ENCODE results near the gene EXOC6B.
"Not testable (repeated sequence)": the region's sequence is repeated elsewhere in the genome, so short reads cannot be mapped to it uniquely, and the experiment has no call there.

EXOC6B gene

DNA sequence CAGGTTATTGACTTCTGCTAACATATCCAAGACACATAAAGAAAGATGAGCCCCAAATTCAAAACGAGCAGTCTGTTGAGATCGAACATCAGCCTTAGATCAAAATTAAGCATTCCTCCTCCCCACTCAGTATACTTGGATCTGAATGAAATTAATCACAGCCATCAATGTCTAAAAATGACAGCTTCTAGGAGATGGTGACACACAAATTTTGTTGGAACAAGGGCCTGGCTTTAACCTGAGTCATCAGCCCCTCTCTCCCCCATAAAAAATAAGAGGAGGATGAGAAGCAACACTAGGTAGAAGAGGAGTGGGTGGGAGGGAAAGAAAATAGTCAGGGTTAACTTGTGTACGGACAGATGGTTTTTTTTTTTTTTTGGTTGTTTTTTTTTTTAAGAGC lies 223.1 kb downstream of the EXOC6B start:
- no peak for DNase-seq

DNA sequence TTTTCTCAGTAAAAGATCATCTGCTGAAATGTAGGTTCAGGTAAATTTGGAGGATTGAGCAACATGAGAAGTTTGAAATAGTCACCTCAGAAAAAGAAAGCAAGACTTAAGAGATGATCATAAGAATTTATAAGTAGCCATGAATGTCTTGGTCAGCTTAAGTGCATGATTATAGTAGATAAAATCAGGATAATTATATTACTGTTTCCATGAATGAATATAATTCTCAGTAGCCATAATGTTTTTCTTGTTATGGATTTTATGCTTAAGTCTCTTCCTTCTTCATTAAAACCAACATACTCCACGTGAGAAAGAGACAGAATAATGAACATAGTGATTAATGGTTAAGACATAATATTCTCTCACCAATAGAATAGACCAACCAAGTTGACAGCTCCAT lies 223.7 kb downstream of the EXOC6B start:
- DNase-seq, result no peak

DNA sequence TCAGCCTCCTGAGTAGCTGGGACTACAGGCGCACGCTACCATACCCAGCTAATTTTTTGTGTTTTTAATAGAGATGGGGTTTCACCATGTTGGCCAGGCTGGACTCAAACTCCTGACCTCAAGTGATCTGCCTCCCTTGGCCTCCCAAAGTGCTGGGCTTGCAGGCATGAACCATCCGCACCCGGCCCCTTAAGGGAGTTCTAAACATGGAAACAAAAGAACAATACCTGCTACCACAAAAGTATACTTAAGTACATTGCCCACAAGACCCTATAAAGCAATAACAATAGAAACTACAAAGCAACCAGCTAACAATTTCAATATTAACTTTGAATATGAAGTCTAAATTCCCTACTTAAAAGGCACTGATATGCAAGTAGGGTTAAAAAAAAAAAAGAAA lies 242.0 kb downstream of the EXOC6B start:
- DNase-seq, result not testable (repeated sequence)

DNA sequence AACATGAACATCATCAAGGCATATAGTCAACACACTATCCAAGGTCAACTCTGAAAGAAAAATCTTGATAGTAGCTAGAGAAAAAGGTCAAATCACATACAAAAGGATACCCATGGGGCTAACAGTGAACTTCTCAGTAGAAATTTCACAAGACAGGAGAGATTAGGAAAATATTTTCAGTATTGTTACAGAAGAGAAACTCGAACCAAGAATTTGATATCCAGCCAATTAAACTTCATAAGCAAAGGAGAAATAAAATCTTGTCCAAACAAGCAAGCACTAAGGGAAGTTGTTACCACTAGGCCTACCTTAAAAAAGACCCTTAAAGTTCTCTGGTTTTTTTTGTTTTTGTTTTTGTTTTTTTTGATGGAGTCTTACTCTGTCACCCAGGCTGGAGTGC lies 242.5 kb downstream of the EXOC6B start:
- DNase-seq, result no peak

DNA sequence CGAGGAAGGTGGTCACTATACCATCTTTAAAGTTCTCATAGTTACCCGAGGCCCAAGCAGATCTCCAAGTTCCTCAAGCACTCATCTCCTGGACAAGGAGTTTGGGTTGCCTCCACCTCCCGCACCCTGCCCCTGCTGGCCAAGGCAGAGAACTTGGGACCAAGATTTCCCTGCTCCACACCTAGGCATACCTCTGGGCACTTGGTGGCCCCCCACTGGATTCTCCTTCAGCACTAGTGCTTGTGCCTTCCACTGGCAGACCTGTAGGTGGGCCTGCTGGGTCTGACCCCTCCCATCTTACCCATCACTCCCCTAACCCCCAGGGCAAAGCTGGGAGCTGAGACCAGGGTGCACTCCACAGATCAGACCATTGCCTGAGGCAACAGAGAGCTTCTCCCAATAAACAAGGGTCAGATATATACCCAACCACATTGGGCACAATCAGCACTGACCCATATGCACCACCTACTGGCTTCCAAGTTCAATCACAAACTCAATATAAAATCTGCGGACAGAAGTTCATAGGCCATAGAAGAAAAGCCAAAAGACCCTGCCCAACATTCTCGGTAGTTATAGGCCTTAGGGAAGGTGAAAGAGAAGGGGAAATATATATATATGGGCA lies 244.2 kb downstream of the EXOC6B start:
- no peak for DNase-seq

DNA sequence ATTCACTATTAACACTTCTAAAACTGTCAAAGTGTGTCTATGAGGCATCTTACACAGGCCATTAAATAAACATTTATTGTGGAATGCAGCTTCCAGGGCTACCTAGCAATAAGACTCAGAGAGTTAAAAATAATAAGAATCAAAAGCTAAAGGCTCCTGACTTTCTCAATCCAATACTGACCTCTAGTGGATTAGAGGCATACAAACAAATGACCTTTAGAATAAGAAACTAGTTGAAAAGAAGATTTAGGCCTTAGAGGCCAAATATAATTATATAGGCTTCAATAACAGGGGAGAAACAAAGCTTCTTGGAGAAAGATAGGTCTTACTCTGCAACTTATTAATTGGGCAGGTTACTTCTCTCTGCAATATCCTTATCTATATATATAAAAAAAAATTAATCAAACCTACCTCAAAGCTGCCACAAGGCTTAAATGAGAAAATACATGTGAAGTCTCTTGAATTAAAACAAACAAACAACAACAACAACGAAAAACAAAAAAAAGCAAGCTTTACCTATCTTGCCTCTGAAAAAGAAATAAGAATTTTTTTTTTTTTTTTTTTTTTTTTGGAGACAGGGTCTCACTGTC lies 246.1 kb downstream of the EXOC6B start:
- DNase-seq, result peak; percentile 4 to 59

DNA sequence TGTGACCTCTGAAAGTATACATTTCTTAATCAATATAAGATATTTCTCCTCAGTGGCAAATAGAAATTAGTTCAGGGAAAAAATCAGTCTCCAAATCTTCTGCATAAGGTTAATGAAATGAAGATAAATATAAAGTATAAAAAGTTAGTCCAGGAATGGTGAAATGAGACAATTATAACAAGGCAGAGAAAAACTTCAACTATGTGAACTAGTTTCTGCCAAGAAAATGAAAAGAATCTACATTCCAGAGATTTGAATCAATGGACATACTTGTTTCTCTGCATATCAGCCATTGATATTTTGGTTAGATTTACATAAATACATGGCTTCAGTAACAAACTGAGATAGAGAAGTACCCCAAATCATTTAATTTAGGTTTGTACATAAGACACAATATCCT lies 249.0 kb downstream of the EXOC6B start:
- no peak for DNase-seq

DNA sequence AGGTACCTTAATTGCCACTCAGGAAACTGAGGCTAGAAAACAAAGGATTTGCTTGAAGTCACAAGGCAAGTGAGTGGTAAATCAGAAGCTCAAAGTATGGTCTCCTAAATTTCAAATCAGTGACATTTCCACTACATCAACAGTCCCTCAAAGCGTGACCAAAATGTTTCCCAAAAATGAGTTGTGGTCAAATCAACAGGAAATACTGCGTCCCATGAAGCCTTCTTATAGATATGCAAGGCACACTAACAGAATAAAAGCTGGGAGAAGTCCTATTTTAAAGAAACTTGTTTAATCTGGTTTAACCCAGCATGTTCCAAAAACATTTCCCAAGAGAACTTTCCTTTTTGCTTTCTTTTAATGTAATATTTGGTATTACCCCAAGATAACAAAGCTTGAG lies 249.4 kb downstream of the EXOC6B start:
- no peak for DNase-seq

DNA sequence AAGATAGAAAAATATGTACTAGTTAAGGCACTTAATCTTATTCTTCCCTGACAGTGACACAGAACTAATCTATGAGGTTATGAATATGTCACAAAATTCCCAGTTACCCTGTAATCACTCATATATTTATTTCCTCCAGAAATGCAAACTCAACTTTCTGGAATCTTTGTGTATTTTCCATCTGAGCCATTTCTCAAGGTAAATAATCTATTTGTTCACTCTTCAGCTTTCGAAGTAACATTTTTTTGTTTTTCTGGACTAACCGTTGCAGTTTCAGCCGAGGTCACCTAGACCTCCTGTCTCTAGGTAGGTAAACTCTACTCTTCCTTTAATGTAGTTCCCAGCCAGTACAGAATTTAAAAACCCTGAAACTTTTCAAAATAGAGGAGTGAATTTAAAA lies 250.9 kb downstream of the EXOC6B start:
- DNase-seq, result no peak

DNA sequence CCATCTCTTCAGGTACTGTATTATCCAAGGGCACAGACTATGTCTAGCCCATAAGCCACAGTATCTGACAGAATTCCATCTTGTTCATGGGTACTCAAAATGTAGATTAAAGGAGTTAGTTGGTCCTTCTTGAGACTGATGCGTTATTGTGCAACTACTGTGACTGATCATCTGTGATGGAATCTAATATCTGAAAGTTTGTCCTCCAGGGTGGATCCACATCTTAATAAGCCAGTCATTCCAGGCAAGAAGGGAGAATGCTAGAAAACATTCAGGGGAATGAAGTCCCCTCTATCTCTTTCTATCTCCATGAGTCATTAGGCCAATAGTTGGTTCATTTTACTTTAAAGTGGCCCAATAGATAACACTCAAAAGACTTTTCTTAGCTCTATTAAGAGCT lies 252.6 kb downstream of the EXOC6B start:
- no peak for DNase-seq

DNA sequence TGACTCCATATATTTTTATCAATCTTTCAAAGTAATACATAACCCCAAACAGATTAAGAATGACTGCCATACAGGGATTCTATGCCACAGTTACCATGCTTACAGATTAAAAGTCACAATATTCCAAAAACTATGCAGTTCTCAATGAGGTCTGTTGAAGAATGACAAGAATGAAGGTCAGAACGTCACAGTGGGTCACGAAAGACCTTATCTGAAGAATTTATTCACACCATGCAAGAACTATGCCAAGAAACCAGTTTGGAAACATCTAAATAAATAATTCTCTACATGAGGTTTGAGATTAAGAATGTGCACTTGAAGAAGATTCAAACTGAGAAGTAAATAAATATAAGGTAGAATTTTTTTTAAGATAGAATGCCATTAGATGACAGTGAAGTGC lies 253.3 kb downstream of the EXOC6B start:
- no peak for DNase-seq

DNA sequence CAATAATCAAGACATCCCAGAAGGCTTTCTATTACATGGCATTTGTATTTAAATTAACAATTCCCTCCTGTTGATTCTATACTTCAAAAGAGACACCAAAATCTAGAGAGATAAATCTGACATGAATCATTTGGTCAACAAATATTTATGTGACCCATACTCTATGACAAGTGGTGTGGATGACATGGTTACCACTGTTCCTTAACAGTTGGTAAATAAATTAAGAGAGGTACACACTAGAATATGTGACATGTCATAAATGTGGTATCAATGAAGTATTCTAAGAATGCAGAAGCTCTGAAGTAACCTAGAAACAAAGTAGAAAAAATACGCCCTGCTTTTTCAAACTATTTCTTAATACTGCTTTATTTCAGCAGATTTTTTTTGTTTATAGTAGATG lies 255.4 kb downstream of the EXOC6B start:
- no peak for DNase-seq

DNA sequence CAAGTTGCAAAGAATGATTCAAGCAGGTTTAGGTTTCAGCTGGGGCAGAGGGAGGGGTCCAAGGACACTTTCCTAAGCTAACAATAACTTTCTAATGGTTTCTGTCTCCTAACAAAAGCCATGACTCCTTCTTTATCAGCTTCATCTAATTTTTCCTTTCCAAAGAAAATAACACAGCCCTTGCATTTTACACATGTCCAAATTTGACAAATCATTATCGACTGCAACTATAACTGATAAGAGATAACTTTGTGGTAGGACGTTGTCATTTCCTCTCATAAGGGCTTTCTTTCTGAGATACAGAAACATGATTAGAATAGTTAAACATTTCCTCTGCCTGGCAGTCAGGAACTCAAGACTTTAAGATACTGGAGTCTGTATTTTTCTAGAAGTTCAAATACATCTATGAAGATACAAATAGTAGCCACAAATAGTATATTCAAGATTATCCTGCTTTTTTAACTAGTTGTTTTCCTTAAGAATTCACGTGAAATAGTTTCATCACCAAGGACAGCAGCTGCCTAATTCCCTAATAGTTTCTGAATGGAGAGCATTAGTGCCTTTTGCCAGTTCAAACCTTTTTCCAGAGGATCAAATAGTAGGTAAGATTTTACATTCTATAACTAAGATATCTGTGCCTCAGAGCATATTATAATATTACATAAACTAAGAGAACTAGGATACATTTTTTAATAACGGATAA lies 263.2 kb downstream of the EXOC6B start:
- DNase-seq, result no peak

DNA sequence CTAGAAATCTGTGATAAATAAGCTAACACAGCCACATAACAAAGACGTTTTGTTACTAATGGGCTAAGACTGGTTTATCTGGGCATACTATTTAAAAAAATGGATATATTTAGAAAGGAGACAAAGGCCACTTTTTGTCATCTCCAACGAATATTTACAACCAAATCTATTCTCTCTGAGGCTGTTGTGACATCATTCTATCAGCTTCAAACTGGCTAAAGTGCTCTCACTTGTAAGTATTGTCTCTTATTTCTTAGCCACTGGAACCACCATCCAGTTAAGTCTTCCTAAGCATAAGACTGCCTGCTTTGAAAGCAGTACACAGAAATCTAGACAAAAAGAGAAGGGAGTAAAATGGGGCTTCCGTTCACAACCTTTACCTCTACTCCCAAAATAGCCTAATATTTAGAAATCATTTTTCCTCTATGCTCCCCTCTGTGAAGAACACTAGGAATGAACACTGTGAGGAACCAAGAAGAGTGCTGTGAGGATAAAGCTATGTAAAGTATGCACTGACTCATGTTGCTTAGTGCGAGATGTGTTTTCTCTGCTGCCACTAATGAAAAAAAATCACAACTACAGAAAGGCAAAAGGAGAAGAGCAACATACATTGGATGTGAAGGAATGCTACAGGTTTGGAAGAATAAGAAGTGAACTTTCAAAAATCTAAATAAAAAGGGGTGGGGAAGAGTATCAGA lies 264.1 kb downstream of the EXOC6B start:
- DNase-seq, result no peak

DNA sequence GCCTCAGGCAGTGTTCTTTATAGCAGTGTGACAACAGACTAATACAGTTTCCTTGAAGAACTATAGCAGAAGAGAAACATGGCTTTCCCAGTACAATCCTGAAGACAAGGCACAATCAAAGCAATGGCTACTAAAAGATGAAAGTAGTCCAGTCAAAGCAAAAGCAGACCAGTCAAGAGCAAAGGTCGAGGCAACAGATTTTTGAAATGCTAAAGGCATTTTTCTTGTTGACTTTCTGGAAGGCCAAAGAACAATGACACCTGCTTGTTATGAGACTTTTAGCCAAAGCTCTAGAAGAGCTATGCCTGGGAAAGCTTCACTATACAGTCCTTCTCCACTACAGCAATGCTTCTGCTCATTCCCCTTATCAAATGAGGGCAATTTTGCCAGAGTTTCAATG lies 269.9 kb downstream of the EXOC6B start:
- DNase-seq, result no peak

DNA sequence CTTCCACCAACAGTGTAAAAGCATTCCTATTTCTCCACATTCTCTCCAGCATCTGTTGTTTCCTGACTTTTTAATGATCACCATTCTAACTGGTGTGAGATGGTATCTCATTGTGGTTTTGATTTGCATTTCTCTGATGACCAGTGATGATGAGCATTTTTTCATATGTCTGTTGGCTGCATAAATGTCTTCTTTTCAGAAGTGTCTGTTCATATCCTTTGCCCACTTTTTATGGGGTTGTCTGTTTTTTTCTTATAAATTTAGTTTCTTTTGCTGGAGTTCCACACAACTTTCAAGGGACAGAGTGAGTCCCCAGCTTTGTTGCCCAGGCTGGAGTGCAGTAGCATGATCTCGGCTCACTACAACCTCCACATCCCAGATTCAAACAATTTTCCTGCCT lies 270.5 kb downstream of the EXOC6B start:
- not testable (repeated sequence) for DNase-seq

DNA sequence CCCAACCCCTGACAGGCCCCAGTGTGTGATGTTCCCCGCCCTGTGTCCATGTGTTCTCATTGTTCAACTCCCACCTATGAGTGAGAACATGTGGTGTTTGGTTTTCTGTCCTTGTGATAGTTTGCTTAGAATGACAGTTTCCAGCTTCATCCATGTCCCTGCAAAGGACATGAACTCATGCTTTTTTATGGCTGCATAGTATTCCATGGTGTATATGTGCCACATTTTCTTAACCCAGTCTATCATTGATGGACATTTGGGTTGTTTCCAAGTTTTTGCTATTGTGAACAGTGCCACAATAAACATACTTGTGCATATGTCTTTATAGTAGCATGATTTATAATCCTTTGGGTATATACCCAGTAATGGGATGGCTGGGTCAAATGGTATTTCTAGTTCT lies 270.9 kb downstream of the EXOC6B start:
- not testable (repeated sequence) for DNase-seq

DNA sequence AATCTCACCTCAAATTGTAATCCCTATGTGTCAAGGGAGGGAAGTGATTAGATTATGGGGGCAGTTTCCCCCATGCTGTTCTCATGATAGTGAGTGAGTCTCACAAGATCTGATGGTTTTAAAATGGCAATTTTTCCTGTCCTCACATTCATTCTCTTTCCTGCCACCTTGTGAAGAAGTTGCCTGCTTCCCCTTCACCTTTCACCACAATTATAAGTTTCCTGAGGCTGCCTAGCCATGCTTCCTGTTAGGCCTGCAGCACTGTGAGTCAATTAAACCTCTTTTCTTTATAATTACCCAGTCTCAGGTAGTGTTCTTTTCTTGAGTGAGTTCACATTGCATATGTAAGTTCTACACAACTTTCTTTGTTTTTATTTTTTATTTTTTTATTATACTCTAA lies 271.5 kb downstream of the EXOC6B start:
- no peak for DNase-seq

DNA sequence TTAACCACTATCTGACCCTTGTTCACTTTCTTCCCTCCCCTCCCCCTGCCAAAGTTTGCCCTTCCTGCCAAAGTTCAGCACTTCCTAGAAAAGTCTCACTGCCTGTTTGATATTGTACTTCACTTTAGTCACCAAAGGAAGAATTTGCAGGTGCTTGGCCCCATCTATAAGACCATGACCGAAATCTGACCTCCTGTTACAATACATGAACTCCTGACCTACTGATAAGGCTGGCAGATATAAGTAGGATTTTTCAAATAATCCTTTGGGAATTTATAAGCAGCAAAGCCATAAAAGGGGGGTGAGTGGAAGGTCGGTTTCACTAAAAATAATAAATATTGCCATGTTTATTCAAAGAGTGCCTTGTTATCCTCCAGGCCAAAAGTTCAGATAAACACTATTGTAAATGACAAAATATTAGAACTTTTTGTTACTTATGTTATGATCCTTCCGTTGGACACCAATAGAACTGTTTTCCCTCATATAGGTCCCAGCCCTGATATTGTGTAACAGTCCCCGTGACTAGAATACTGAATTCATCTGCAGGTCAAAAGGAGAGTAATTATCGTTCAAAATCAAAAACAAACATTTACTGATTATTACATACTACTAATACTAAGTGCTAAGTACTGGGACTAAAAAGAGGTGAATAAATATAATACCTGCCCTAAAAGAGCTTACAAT lies 277.6 kb downstream of the EXOC6B start:
- no peak for DNase-seq

DNA sequence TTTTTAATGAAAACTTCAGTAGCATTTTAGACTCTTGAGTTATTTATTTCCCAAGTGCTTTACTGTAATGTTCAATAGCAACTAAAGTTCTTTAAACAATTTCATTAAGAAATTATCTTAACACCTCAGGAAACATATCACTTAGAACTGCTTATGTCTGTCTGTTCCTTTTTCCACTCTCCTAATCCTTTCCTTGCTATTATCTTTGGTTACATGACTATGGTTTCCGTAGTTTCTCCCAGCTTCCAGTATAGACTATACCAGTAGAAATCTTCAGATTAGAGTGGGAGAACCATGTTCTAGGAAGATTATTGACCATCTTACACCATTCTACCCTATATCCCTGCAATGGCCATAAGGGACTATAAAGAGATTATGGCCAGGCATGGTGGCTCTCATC lies 280.0 kb downstream of the EXOC6B start:
- DNase-seq, result no peak

DNA sequence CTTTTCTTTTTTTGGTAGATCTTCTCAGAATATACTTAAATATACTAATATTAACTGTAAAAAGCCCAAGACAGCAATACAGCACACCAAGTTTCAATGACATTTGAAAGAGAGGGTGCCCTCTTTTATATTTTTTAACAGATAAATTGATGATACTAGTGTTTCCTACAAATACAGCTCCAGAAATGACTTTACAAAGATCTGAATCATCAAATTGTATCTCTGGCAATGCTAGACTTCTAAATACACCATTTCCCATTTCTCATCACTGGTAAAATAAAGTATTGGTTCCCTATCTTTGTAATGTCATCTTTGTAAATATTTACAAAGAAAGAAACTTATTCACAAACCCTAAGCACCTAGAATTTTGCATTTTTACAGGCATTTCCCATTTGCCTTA lies 281.3 kb downstream of the EXOC6B start:
- no peak for DNase-seq

DNA sequence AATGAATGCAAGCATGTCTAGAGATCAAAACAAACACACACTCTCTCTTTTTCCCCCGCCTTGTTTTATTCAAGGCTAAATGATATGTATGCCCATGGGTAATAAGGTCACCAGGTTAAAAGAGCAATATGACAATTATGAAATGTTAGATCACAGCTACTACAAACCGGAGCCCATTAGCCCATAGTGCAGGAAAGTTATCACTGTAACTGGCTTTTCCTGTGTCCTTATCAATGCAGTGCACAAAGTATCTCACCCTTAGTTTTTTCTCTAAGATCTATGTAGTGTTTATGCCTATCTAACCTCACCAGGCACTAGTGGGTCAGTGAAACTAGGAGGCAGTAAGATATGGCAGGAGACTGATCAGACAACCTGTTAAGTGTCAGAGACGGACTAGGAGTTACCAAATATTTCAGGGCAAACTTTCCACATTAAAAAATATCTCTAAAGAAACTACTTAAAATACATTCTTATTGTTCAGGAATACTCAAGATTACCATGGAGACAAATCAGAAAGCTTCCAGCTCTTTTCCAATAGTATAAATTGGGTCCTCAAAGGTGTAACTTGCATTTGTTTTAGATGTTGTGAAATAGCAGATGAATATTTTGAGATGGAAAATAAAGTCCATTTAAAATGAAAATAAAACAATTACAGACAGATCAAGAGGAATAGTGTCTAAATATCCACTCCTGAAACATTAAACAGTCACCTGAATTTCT lies 282.2 kb downstream of the EXOC6B start:
- DNase-seq, result no peak

DNA sequence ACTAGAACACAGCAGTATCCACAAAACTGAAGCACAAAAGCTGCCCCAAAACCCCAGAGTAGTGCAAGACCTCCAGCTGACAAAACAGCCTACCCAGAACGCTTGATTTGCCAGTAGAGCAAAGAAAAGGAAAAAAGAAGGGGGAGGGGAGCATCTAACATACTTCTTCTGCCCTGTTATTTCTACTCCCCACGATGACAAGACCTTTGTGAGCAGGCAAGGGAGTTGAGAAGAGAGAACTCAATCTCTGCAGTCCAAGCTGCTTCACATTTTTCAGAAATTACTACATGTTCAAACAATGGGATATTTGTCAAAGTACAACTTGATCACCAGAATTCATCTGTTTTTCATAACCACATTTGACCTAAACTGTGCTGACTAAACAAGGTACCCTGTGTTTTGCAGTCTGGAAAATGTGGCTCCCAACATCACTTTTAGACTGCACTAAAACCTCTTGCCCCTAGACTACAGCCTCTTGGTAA lies 286.7 kb downstream of the EXOC6B start:
- no peak for DNase-seq
